IMR-90 (cell line): ENCODE data around the gene COL5A2. TPM values are rescaled to one million over a fixed set of nuclear protein-coding genes. Genes with fewer than 3 reads are reported as not detected.
A peak's percentile ranks its signal among the peaks of the same experiment; 100 is the strongest.

ENCODE experiments used
- ATAC-seq: fragments of 200-7000 bp; cut with Tn5 transposase; 2 replicates; pipeline ENCODE4 v1.9.1; 2020; ENCODE audit warnings: low read depth, mild to moderate bottlenecking, moderate library complexity
- BruUV-seq: library from RNA; stranded (reverse); fragments of 400-500 nt; replicated peaks from 2 replicates; lab custom pipeline; 2021; lab: Mats Ljungman, UMichigan
- CTCF ChIA-PET: fragments of 300-600 bp; formaldehyde crosslinking; extraction: SDS; loops from one replicate; lab custom pipeline; 2021; ENCODE audit warnings: antibody characterized with exemption; lab: Yijun Ruan, JAX
- POLR2A ChIA-PET: fragments of 300-600 bp; sonication (Branson Sonifier 250); formaldehyde crosslinking; loops from one replicate; lab custom pipeline; 2022; ENCODE audit warnings: antibody characterized with exemption; ENCODE audit not compliant: unreplicated experiment; lab: Charles Lee
- DNase-seq: peaks from one replicate; pipeline ENCODE4 v3.0.0; 2013
- H2AFZ ChIP-seq: replicated peaks from 2 replicates; pipeline ENCODE3; 2013; ENCODE audit warnings: low read length, mild to moderate bottlenecking; ENCODE audit not compliant: poor library complexity
- H2AK5ac ChIP-seq: 2 replicates; pipeline ENCODE4 v1.6.1; 2013; ENCODE audit warnings: low read depth, low read length, inconsistent platforms
- H2AK9ac ChIP-seq: replicated peaks from 2 replicates; pipeline ENCODE3; 2013; ENCODE audit warnings: mild to moderate bottlenecking, low read depth, low read length, moderate library complexity; ENCODE audit not compliant: poor library complexity
- H2BK120ac ChIP-seq: 2 replicates; pipeline ENCODE4 v1.6.1; 2013; ENCODE audit warnings: low read depth, low read length, inconsistent platforms
- H2BK15ac ChIP-seq: 3 replicates; pipeline ENCODE4 v1.6.1; 2013; ENCODE audit warnings: low read depth, low read length, inconsistent platforms
- H2BK20ac ChIP-seq: 2 replicates; pipeline ENCODE4 v1.6.1; 2013; ENCODE audit warnings: low read depth, mild to moderate bottlenecking, inconsistent platforms, low read length, moderate library complexity
- H2BK5ac ChIP-seq: 2 replicates; pipeline ENCODE4 v1.6.1; 2013; ENCODE audit warnings: mild to moderate bottlenecking, low read depth, low read length, inconsistent platforms; ENCODE audit not compliant: poor library complexity, severe bottlenecking
- H3K14ac ChIP-seq: replicated peaks from 2 replicates; pipeline ENCODE4 v1.6.1; 2013; ENCODE audit warnings: low read depth, low read length, inconsistent platforms
- H3K18ac ChIP-seq: 2 replicates; pipeline ENCODE4 v1.6.1; 2013; ENCODE audit warnings: low read depth, low read length, control low read depth
- H3K23ac ChIP-seq: 2 replicates; pipeline ENCODE4 v1.6.1; 2013; ENCODE audit warnings: low read depth, low read length, inconsistent platforms
- H3K27ac ChIP-seq: 2 replicates; pipeline ENCODE4 v1.5.1; 2013; ENCODE audit warnings: mild to moderate bottlenecking, control low read depth, low read length; ENCODE audit not compliant: insufficient read depth
- H3K27me3 ChIP-seq: 2 replicates; pipeline ENCODE4 v1.6.1; 2013; ENCODE audit warnings: low read length; ENCODE audit not compliant: control insufficient read depth, insufficient read depth
- H3K36me3 ChIP-seq: 2 replicates; pipeline ENCODE4 v1.6.1; 2013; ENCODE audit warnings: low read length, mixed read lengths; ENCODE audit not compliant: control insufficient read depth, insufficient read depth
- H3K4ac ChIP-seq: 2 replicates; pipeline ENCODE4 v1.6.1; 2013; ENCODE audit warnings: low read depth, low read length, inconsistent platforms
- H3K4me1 ChIP-seq: 2 replicates; pipeline ENCODE4 v1.6.1; 2013; ENCODE audit warnings: low read length, mixed read lengths; ENCODE audit not compliant: control insufficient read depth, insufficient read depth
- H3K4me2 ChIP-seq: 2 replicates; pipeline ENCODE4 v1.6.1; 2013; ENCODE audit warnings: low read depth, mild to moderate bottlenecking, control low read depth, low read length, moderate library complexity
- H3K4me3 ChIP-seq: 2 replicates; pipeline ENCODE4 v1.5.1; 2013; ENCODE audit warnings: low read depth, mild to moderate bottlenecking, control low read depth, low read length, moderate library complexity; ENCODE audit not compliant: insufficient read depth
- H3K56ac ChIP-seq: 2 replicates; pipeline ENCODE4 v1.6.1; 2013; ENCODE audit warnings: low read length, inconsistent platforms; ENCODE audit not compliant: insufficient read depth; ENCODE audit errors: extremely low read depth
- H3K79me1 ChIP-seq, 2 experiments: 2 replicates each; pipeline ENCODE4 v1.6.1; 2013; ENCODE audit warnings: low read length in 2 of 2, inconsistent platforms in 1 of 2, low read depth in 1 of 2
- H3K9ac ChIP-seq: 2 replicates; pipeline ENCODE4 v1.6.1; 2013; ENCODE audit warnings: low read depth, low read length, control low read depth
- H3K9me1 ChIP-seq: 2 replicates; pipeline ENCODE4 v1.6.1; 2013; ENCODE audit warnings: low read length, inconsistent platforms; ENCODE audit not compliant: insufficient read depth
- H3K9me3 ChIP-seq: 2 replicates; pipeline ENCODE4 v1.6.1; 2013; ENCODE audit warnings: low read length; ENCODE audit not compliant: control insufficient read depth, insufficient read depth
- H4K20me1 ChIP-seq: 2 replicates; pipeline ENCODE4 v1.6.1; 2013; ENCODE audit warnings: low read length, inconsistent platforms; ENCODE audit not compliant: insufficient read depth
- H4K5ac ChIP-seq: 2 replicates; pipeline ENCODE4 v1.6.1; 2013; ENCODE audit warnings: mild to moderate bottlenecking, low read depth, low read length, control low read depth
- H4K8ac ChIP-seq, 2 experiments: 2 replicates each; pipeline ENCODE4 v1.6.1; 2013; ENCODE audit warnings: low read depth in 2 of 2, low read length in 2 of 2, control low read depth in 1 of 2, inconsistent platforms in 1 of 2
- H4K91ac ChIP-seq: 2 replicates; pipeline ENCODE4 v1.6.1; 2013; ENCODE audit warnings: low read depth, low read length, inconsistent platforms; ENCODE audit not compliant: insufficient read depth
- BHLHE40 ChIP-seq: fragments of 150-350 bp; IDR thresholded peaks from 2 replicates; pipeline ENCODE4 v1.6.1; 2016; ENCODE audit warnings: mild to moderate bottlenecking, low read depth, low read length
- CEBPB ChIP-seq: IDR thresholded peaks from 2 replicates; pipeline ENCODE4 v1.6.1; 2012; ENCODE audit warnings: low read depth, low read length, improper control_type of control experiment
- MAZ ChIP-seq: IDR thresholded peaks from 2 replicates; pipeline ENCODE4 v1.6.1; 2012; ENCODE audit warnings: low read depth, mild to moderate bottlenecking, low read length, improper control_type of control experiment, moderate library complexity, borderline replicate concordance
- POLR2A ChIP-seq: IDR thresholded peaks from 2 replicates; pipeline ENCODE4 v1.6.1; 2012; ENCODE audit warnings: mild to moderate bottlenecking, low read depth, low read length
- dilution Hi-C: fragments of 300-500 bp; cut with HindIII; formaldehyde crosslinking; loops from one replicate; pipeline ENCODE4 v1.14.3; 2018; ENCODE audit warnings: low sequenced_read_pairs; ENCODE audit not compliant: unreplicated experiment
- in situ Hi-C: fragments of 300-500 bp; cut with MboI; formaldehyde crosslinking; loops from 3 replicates; pipeline ENCODE4 v1.14.3; 2019; ENCODE audit warnings: low sequenced_read_pairs, inconsistent platforms, mixed read lengths
- intact Hi-C: fragments of 100-400 bp; cut with micrococcal nuclease; formaldehyde crosslinking; loops from 2 replicates; pipeline ENCODE4 v1.10.0; 2022
- polyA plus RNA-seq, 3 experiments: library from polyadenylated mRNA; depleted of rRNA; stranded (reverse); fragments of >200 nt; gene quantifications; 2 replicates each; pipeline ENCODE4 v1.2.3, GENCODE V29; 2012; ENCODE audit warnings: low replicate concordance in 1 of 3
- total RNA-seq: library from RNA; depleted of rRNA; stranded (reverse); fragments of >200 nt; gene quantifications from 2 replicates; pipeline ENCODE4 v1.2.3, GENCODE V29; 2012
- TF ChIP-seq, protein P1 (sequence below): conservative IDR thresholded peaks from 2 replicates; pipeline ENCODE4 v1.5.1; 2012; ENCODE audit warnings: mild to moderate bottlenecking, low read depth, low read length, improper control_type of control experiment

COL5A2 gene
- total and polyA plus RNA-seq, 2 of the 4 experiments (the other 2 are of a cell fraction), result 181 to 257 TPM

GRCh38 chr2:189069855-189070619, 109.5 kb downstream of the COL5A2 start:
- CTCF ChIA-PET, result no interaction called here
- Histone ChIP-seq H2AK5ac (no peak overlapping the region), H3K23ac (peak overlapping the region; percentile 51; the same call in 1 of the 2 replicates), H3K9me3 (no peaks in the 10 kb centered on the region), H3K4ac (no peak overlapping the region), H2BK20ac (no peak overlapping the region), H3K4me1 (peaks cover 9% of the 10 kb centered on the region; the same call in 1 of the 2 replicates), H4K8ac (peak overlapping the region in 1 of 2 experiments; percentile 9; a peak in 1 of 4 replicates), H3K56ac (no peak overlapping the region), H3K36me3 (peaks cover 46% of the 10 kb centered on the region), H3K27ac (no peak overlapping the region), H2AK9ac (no peak overlapping the region), H2BK120ac (no peak overlapping the region), H4K20me1 (no peaks in the 10 kb centered on the region), H3K4me2 (no peak overlapping the region), H3K79me1 (peaks cover 13 to 42% of the 10 kb centered on the region in 2 experiments), H2AFZ (no peak overlapping the region), H4K5ac (peak overlapping the region; percentile 53; the same call in 1 of the 2 replicates), H3K27me3 (no peaks in the 10 kb centered on the region), H3K9me1 (peaks cover 3% of the 10 kb centered on the region; the same call in 1 of the 2 replicates), H3K14ac (0 out of 2 replicates have a peak overlapping the region, but pooled peaks have one; percentile 21), H4K91ac (no peak overlapping the region), H3K18ac (peak overlapping the region; percentile 64; the same call in 1 of the 2 replicates), H3K4me3 (no peak overlapping the region), H3K9ac (no peak overlapping the region), H2BK5ac (peak overlapping the region; percentile 69), H2BK15ac (no peak overlapping the region)
- DNase-seq, result no peak
- POLR2A ChIA-PET, result no interaction called here
- no peak for ATAC-seq
- in situ Hi-C loops (no loop called here), intact Hi-C loops (no loop called here), dilution Hi-C loops (no loop called here)
- TF ChIP-seq BHLHE40 (no peak), POLR2A (no peak), CEBPB (no peak), MAZ (no peak)
- TF ChIP-seq, protein P1, sequence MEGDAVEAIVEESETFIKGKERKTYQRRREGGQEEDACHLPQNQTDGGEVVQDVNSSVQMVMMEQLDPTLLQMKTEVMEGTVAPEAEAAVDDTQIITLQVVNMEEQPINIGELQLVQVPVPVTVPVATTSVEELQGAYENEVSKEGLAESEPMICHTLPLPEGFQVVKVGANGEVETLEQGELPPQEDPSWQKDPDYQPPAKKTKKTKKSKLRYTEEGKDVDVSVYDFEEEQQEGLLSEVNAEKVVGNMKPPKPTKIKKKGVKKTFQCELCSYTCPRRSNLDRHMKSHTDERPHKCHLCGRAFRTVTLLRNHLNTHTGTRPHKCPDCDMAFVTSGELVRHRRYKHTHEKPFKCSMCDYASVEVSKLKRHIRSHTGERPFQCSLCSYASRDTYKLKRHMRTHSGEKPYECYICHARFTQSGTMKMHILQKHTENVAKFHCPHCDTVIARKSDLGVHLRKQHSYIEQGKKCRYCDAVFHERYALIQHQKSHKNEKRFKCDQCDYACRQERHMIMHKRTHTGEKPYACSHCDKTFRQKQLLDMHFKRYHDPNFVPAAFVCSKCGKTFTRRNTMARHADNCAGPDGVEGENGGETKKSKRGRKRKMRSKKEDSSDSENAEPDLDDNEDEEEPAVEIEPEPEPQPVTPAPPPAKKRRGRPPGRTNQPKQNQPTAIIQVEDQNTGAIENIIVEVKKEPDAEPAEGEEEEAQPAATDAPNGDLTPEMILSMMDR, result no peak
- no TSS peak for BruUV-seq
